Measurements from ENCODE around the gene FOXN4.

GRCh38 chr12:109250523-109250922, 58.6 kb downstream of the FOXN4 start:
- TF ChIP-seq POLR2AphosphoS5 (IDR thresholded peaks at IDR 0.05), result no peak
- TF ChIP-seq CTCF (IDR thresholded peaks at IDR 0.05; ENCODE audit: poor library complexity, severe bottlenecking), result no peak
- TF ChIP-seq SMC3 (conservative IDR thresholded peaks at IDR 0.05; ENCODE audit: poor library complexity), result no peak

Data from neural cell (in vitro differentiated cells).